Hematopoietic multipotent progenitor cell treated with erythropoietin and hydrocortisone succinate and interleukin-3 and kit ligand, for 17 days (in vitro differentiated cells): ENCODE results near the gene SH3PXD2B.

Experiments used
- DNase-seq: peaks from one replicate; pipeline ENCODE4 v3.0.0-alpha.2; 2015; ENCODE audit warnings: low spot score

The SH3PXD2B gene

GRCh38 chr5:172453206-172453985, 929 bp downstream of the SH3PXD2B start:
- DNase-seq = no peak

GRCh38 chr5:172452398-172453205, 1.7 kb downstream of the SH3PXD2B start:
- no peak for DNase-seq

GRCh38 chr5:172451771-172452197, 2.5 kb downstream of the SH3PXD2B start:
- no peak for DNase-seq

GRCh38 chr5:172450861-172451695, 3.2 kb downstream of the SH3PXD2B start:
- peak; percentile 13 for DNase-seq

- DNase-seq = no peak
Observed at GRCh38 chr5:172450453-172450852, 3.9 kb downstream of the SH3PXD2B start.

GRCh38 chr5:172448999-172449398, 5.3 kb downstream of the SH3PXD2B start:
- no peak for DNase-seq

GRCh38 chr5:172447646-172448365, 6.5 kb downstream of the SH3PXD2B start:
- no peak for DNase-seq

- DNase-seq = no peak
Observed at GRCh38 chr5:172446336-172447051, 7.8 kb downstream of the SH3PXD2B start.

GRCh38 chr5:172445866-172446265, 8.5 kb downstream of the SH3PXD2B start:
- DNase-seq = no peak

- DNase-seq = no peak
Observed at GRCh38 chr5:172444626-172445365, 9.5 kb downstream of the SH3PXD2B start.

- no peak for DNase-seq
Observed at GRCh38 chr5:172444110-172444510, 10.2 kb downstream of the SH3PXD2B start.

- no peak for DNase-seq
Observed at GRCh38 chr5:172443441-172444109, 10.8 kb downstream of the SH3PXD2B start.

- no peak for DNase-seq
Observed at GRCh38 chr5:172442592-172442991, 11.7 kb downstream of the SH3PXD2B start.

- DNase-seq = no peak
Observed at GRCh38 chr5:172441262-172441751, 13.0 kb downstream of the SH3PXD2B start.

GRCh38 chr5:172440486-172440885, 13.8 kb downstream of the SH3PXD2B start:
- no peak for DNase-seq

- DNase-seq = no peak
Observed at GRCh38 chr5:172439785-172440477, 14.4 kb downstream of the SH3PXD2B start.

- DNase-seq = no peak
Observed at GRCh38 chr5:172438319-172438668, 16.0 kb downstream of the SH3PXD2B start.

- peak; percentile 6 for DNase-seq
Observed at GRCh38 chr5:172437445-172438318, 16.6 kb downstream of the SH3PXD2B start.
